ENCODE data around the gene ENTPD8. TPM values are rescaled to one million over a fixed set of nuclear protein-coding genes. Genes with fewer than 3 reads are reported as not detected.

ENTPD8 gene
- total RNA-seq, 6 donors from 2014 or later, result 0.15 to 0.17 TPM; not detected in 4

GRCh38 chr9:137394866-137395665 is 46.1 kb downstream of the ENTPD8 start:
- no peaks in the 10 kb centered on the region for H3K9me3 ChIP-seq
- TF ChIP-seq EP300 (IDR thresholded peaks at IDR 0.05) (no peak), POLR2A (IDR thresholded peaks at IDR 0.05) (no peak), CTCF (IDR thresholded peaks at IDR 0.05) (no peak), POLR2AphosphoS5 (IDR thresholded peaks at IDR 0.05) (no peak)
- H3K36me3 ChIP-seq, result peaks cover 0 to 14% (median 5%) of the 10 kb centered on the region in 4 donors
- no peaks in the 10 kb centered on the region for H3K27me3 ChIP-seq
- DNase-seq, result peak in 1 of 2 donors; percentile 76
- no peak for ATAC-seq (ENCODE audit: low FRiP score in 2 of 2)
- peaks cover 4 to 10% (median 6%) of the 10 kb centered on the region in 4 donors for H3K4me1 ChIP-seq
- no peak overlapping the region for H3K27ac ChIP-seq
- H3K4me3 ChIP-seq, result no peak overlapping the region
- WGBS, 2 donors, result 92 to 93% methylated on average over 16 to 34 of the region's 36 CpGs

GRCh38 chr9:137393176-137394150 is 47.7 kb downstream of the ENTPD8 start:
- H3K27ac ChIP-seq, result peak overlapping the region in 1 of 4 donors; percentile 9
- no peak overlapping the region for H3K4me3 ChIP-seq
- H3K9me3 ChIP-seq, result no peaks in the 10 kb centered on the region
- 96 to 97% methylated on average over 12 to 18 of the region's 28 CpGs for WGBS, 2 donors
- TF ChIP-seq POLR2AphosphoS5 (IDR thresholded peaks at IDR 0.05) (no peak), POLR2A (IDR thresholded peaks at IDR 0.05) (no peak), CTCF (IDR thresholded peaks at IDR 0.05) (no peak), EP300 (IDR thresholded peaks at IDR 0.05) (no peak)
- peaks cover 0 to 14% (median 7%) of the 10 kb centered on the region in 4 donors for H3K36me3 ChIP-seq
- peak in 1 of 2 donors; percentile 70 for DNase-seq
- H3K27me3 ChIP-seq, result no peaks in the 10 kb centered on the region
- H3K4me1 ChIP-seq, result peaks cover 0 to 14% (median 6%) of the 10 kb centered on the region in 4 donors
- ATAC-seq (ENCODE audit: low FRiP score in 2 of 2), result no peak

- Histone ChIP-seq H3K9me3 (no peaks in the 10 kb centered on the region), H3K36me3 (peaks cover 0 to 14% (median 7%) of the 10 kb centered on the region in 4 donors), H3K27me3 (no peaks in the 10 kb centered on the region), H3K4me3 (no peak overlapping the region), H3K27ac (peak overlapping the region in 3 of 4 donors; percentile 81 to 92 (median 82)), H3K4me1 (peaks cover 4 to 22% (median 16%) of the 10 kb centered on the region in 4 donors)
- DNase-seq (peak in 1 of 2 donors; percentile 70), ATAC-seq (ENCODE audit: low FRiP score in 2 of 2) (no peak)
- 95 to 100% methylated on average over 4 to 14 of the region's 23 CpGs for WGBS, 2 donors
- TF ChIP-seq EP300 (IDR thresholded peaks at IDR 0.05) (no peak), POLR2A (IDR thresholded peaks at IDR 0.05) (no peak), CTCF (IDR thresholded peaks at IDR 0.05) (no peak), POLR2AphosphoS5 (IDR thresholded peaks at IDR 0.05) (no peak)
These were observed 48.7 kb downstream of the ENTPD8 start for GRCh38 chr9:137392232-137393007.

GRCh38 chr9:137391411-137391754 is 49.8 kb downstream of the ENTPD8 start:
- no peak for TF ChIP-seq POLR2A (IDR thresholded peaks at IDR 0.05)
- no peak for TF ChIP-seq POLR2AphosphoS5 (IDR thresholded peaks at IDR 0.05)
- TF ChIP-seq CTCF (IDR thresholded peaks at IDR 0.05), result no peak
- TF ChIP-seq EP300 (IDR thresholded peaks at IDR 0.05), result no peak
- H3K4me1 ChIP-seq, result peaks cover 10 to 30% (median 24%) of the 10 kb centered on the region in 4 donors
- WGBS, 2 donors, result 75 to 87% methylated on average over 11 to 22 of the region's 22 CpGs
- H3K27ac ChIP-seq, result peak overlapping the region; percentile 81 to 92 (median 82)
- ATAC-seq (ENCODE audit: low FRiP score in 2 of 2) (peak; percentile 12 to 47), DNase-seq (peak; percentile 39 to 88)
- peak overlapping the region in 1 of 4 donors; percentile 24 for H3K4me3 ChIP-seq
- no peaks in the 10 kb centered on the region for H3K27me3 ChIP-seq
- H3K9me3 ChIP-seq, result no peaks in the 10 kb centered on the region
- H3K36me3 ChIP-seq, result peaks cover 0 to 14% (median 7%) of the 10 kb centered on the region in 4 donors
